Bronchial epithelial cell (primary cell): ENCODE data around the gene GIMAP2. TPM values are rescaled to one million over a fixed set of nuclear protein-coding genes. Genes with fewer than 3 reads are reported as not detected.

Experiments used
- DNase-seq: peaks from one replicate; pipeline ENCODE4 v3.0.0-alpha.2; 2010; ENCODE audit warnings: low read depth
- FAIRE-seq: peaks from 2 replicates; lab custom pipeline; 2011; peaks lifted over from hg19 to GRCh38; lab: Jason Lieb, UNC
- H3K27me3 ChIP-seq: 2 replicates; pipeline ENCODE4 v1.5.1; 2011; ENCODE audit warnings: low read length; ENCODE audit not compliant: control insufficient read depth, insufficient read depth
- H3K36me3 ChIP-seq: 2 replicates; pipeline ENCODE4 v1.5.1; 2011; ENCODE audit warnings: low read length; ENCODE audit not compliant: control insufficient read depth, insufficient read depth
- H3K4me3 ChIP-seq: 2 replicates; pipeline ENCODE4 v1.5.1; 2011; ENCODE audit warnings: mild to moderate bottlenecking, low read depth, low read length, control low read depth
- CTCF ChIP-seq: IDR thresholded peaks from 2 replicates; pipeline ENCODE4 v1.5.1; 2011; ENCODE audit warnings: mild to moderate bottlenecking, moderate library complexity, low read length, control low read depth, inconsistent platforms; ENCODE audit not compliant: insufficient read depth, severe bottlenecking
- total RNA-seq: library from RNA; depleted of rRNA; stranded (reverse); fragments of >200 nt; gene quantifications from 2 replicates; pipeline ENCODE4 v1.2.1, GENCODE V29; 2014

The GIMAP2 gene
- total RNA-seq, 1 donor from 2014 or later: 0.26 TPM

- H3K27me3 ChIP-seq: no peaks in the 10 kb centered on the region
- DNase-seq (no peak), FAIRE-seq (no peak)
- H3K4me3 ChIP-seq: no peak overlapping the region
- no peaks in the 10 kb centered on the region for H3K36me3 ChIP-seq
- TF ChIP-seq CTCF: no peak
These were observed 33.9 kb downstream of the GIMAP2 start for GRCh38 chr7:150719436-150719835.

- no peak overlapping the region for H3K4me3 ChIP-seq
- TF ChIP-seq CTCF: no peak
- H3K27me3 ChIP-seq: no peaks in the 10 kb centered on the region
- FAIRE-seq (no peak), DNase-seq (no peak)
- H3K36me3 ChIP-seq: no peaks in the 10 kb centered on the region
These were observed 34.7 kb downstream of the GIMAP2 start for GRCh38 chr7:150719960-150720891.

- FAIRE-seq: no peak
- H3K27me3 ChIP-seq: no peaks in the 10 kb centered on the region
These were observed 36.5 kb downstream of the GIMAP2 start for GRCh38 chr7:150721970-150722373.

GRCh38 chr7:150722431-150722931, 37.0 kb downstream of the GIMAP2 start:
- Histone ChIP-seq H3K4me3 (no peak overlapping the region), H3K36me3 (no peaks in the 10 kb centered on the region), H3K27me3 (no peaks in the 10 kb centered on the region)
- DNase-seq (no peak), FAIRE-seq (no peak)
- no peak for TF ChIP-seq CTCF

More at GRCh38 chr7:150721970-150722373, 36.5 kb downstream of the GIMAP2 start:
- no peaks in the 10 kb centered on the region for H3K36me3 ChIP-seq
- no peak for DNase-seq
- no peak for TF ChIP-seq CTCF
- H3K4me3 ChIP-seq: no peak overlapping the region

GRCh38 chr7:150723467-150723866, 38.0 kb downstream of the GIMAP2 start:
- Histone ChIP-seq H3K4me3 (no peak overlapping the region), H3K27me3 (no peaks in the 10 kb centered on the region), H3K36me3 (no peaks in the 10 kb centered on the region)
- DNase-seq (no peak), FAIRE-seq (no peak)
- no peak for TF ChIP-seq CTCF
